Left hindlimb (tissue), 1 donor: ENCODE data around the gene CDC25A.
A peak's percentile ranks its signal among the peaks of the same experiment; 100 is the strongest.
"Not testable (repeated sequence)": the region's sequence is repeated elsewhere in the genome, so short reads cannot be mapped to it uniquely, and the experiment has no call there.

Experiments
- DNase-seq: peaks from one replicate; pipeline ENCODE4 v3.0.0-alpha.2; 2018

The CDC25A gene

GRCh38 chr3:48188266-48189201, at the start of gene CDC25A:
Gene CDC25A (minus strand): TSS chr3:48188417. CDS start chr3:48187947, 470 bp downstream.
- DNase-seq = peak; percentile 99

GRCh38 chr3:48236531-48236930, 48.3 kb upstream of the CDC25A start:
- no peak for DNase-seq

DNA sequence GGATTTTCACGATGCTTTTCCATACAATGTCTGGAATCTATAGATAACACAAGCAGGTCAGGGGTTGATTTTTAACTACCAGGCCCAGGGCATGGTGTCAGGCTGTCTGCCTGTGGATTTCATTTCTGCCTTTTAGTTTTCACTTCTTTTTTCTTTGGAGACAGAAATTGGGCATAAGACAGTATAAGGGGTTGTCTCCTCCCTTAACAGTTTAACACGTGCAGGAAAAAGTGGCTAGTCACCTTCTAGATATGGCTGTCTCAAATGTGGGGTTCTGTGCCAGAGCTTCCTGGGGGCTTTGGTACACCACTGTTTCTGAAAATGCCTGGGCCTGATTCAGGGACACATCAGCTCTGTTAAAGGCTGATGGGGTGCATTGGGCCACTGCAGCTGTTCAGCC, 45.3 kb upstream of the CDC25A start:
- DNase-seq = no peak

- peak; percentile 46 for DNase-seq
Observed at GRCh38 chr3:48232734-48233133, 44.5 kb upstream of the CDC25A start.

- DNase-seq = no peak
Observed at GRCh38 chr3:48232232-48232631, 44.0 kb upstream of the CDC25A start.

DNA sequence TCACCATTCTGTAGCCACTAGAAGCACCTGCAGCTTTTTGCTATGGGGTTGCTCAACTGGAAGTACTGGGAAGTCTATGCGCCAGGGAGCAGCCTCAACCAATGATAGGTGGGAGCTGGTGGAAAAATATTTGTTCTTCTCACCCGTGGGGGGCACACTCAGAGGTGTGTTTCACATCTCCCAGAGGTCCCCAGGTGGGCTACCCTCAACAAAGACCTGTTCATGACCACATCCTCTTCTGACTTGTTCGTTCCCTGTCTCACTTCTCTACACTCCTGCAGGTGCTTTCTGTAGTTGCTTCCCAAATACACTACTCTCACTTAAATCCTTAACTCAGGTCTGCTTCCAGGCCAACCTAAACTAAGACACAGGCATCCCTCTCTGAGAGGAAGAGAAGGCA, 38.7 kb upstream of the CDC25A start:
- DNase-seq = no peak

GRCh38 chr3:48225587-48225986, 37.4 kb upstream of the CDC25A start:
- no peak for DNase-seq

GRCh38 chr3:48222616-48223513, 34.6 kb upstream of the CDC25A start, which contains the start of gene CAMP:
Gene CAMP (plus strand): TSS chr3:48223495. CDS start chr3:48223512, 17 bp downstream.
- DNase-seq = no peak

DNA sequence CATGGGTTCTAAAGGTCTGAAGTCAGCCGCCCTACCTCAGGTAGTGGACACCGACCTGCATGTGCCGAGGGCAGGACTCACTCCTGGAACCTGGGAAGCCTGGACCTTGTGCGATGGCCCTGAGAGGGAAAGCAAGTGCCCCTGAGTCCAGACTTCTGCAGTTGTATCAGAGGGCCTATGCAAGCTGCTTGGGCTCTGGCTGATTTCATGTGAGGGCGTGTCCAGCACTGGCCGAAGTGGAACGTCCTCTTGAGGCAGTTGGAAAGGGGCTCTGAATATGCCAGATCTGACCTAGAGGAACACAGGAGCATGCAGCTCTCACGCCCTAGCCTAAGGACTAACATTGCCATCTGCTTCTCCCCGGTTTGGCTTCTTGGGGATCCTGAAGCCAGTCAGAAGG, 32.5 kb upstream of the CDC25A start:
- DNase-seq = no peak

GRCh38 chr3:48219543-48219942, 31.3 kb upstream of the CDC25A start:
- DNase-seq = no peak

- no peak for DNase-seq
Observed at GRCh38 chr3:48218537-48218936, 30.3 kb upstream of the CDC25A start.

GRCh38 chr3:48217449-48217848, 29.2 kb upstream of the CDC25A start:
- DNase-seq = no peak

GRCh38 chr3:48215876-48216275, 27.7 kb upstream of the CDC25A start:
- DNase-seq = no peak

DNA sequence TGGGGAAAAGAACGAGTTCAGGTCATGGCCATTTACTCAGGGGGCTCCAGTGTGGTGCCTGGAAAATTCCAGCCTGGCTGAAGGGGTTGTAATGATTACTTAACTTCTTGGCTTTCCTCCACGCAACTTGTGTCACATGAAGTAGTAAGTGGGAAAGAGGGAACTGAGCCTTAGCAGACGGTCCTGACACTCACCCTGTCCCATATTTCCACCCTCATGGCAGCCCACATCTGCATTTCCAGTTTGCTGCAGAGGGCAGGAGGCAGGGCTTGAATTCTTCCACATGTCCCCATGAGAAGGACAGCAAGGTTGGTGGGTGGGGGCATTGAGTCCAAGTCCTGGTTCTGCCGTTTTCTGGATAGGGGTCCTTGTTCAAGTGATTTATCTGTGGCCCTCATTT, 27.2 kb upstream of the CDC25A start:
- no peak for DNase-seq

- no peak for DNase-seq
Observed at GRCh38 chr3:48215019-48215418, 26.8 kb upstream of the CDC25A start.

GRCh38 chr3:48214225-48214624, 26.0 kb upstream of the CDC25A start:
- no peak for DNase-seq

GRCh38 chr3:48211776-48212175, 23.6 kb upstream of the CDC25A start:
- not testable (repeated sequence) for DNase-seq

DNA sequence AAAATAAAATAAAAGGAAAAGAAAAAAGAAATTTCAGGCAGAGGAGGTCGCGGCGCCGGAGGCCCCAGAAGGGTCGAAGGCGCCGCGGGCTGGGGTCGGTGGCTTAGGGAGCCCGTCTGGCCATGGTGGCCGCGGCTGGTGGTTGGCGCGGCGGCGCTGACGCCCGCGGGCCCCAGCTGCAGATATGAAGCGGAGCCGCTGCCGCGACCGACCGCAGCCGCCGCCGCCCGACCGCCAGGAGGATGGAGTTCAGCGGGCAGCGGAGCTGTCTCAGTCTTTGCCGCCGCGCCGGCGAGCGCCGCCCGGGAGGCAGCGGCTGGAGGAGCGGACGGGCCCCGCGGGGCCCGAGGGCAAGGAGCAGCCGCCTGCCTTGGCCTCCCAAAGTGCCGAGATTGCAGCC, 22.3 kb upstream of the CDC25A start:
- DNase-seq = not testable (repeated sequence)

DNA sequence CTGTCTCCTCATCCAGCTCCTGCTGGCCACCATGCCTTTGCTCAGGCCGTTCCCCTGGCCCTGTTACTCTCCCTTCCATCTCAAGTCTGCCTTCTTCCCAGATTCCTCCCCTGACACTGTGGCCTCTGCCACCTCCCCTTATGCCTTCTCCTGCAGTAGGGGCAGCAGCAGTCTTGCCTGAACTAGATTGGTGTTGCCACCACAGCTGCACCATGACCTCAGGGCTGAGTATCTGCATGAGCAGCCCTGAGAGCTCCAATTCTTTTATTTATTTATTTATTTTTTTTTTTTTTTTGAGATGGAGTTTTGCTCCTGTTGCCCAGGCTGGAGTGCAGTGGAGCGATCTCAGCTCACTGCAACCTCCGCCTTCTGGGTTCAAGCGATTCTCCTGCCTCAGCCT, 21.2 kb upstream of the CDC25A start:
- no peak for DNase-seq

DNA sequence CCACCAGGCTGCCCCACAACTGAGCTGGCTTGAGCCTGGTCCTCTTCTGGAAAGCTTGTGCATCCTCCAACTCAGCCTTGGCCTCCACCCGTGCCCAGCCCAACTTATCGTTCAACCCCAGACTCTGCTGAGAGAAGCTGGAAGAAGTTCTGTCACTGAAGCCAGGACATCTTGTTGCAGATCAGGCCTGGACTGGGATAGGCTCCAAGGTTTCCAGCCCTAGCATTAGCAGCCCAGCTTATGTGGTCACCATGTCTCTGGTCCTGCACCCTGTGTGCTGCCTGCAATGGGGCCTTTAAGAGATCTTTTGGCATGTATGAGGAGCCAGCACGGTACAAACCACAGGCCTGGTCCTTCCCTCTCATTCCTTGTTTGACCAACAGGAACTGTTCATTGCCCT, 19.9 kb upstream of the CDC25A start:
- DNase-seq = no peak

DNA sequence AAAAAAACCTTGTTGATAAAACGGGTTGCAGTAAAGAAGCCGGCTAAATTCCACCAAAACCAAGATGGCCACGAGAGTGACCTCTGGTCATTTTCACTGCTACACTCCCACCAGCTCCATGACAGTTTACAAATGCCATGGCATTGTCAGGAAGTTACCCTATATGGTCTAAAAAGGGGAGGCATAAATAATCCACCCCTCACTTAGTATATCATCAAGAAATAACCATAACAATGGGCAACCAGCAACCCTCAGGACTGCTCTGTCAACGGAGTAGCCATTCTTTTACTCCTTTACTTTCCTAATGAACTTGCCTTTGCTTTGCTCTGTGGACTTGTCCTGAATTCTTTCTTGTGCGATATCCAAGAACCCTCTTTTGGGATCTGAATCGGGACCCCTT, 14.4 kb upstream of the CDC25A start:
- no peak for DNase-seq

DNA sequence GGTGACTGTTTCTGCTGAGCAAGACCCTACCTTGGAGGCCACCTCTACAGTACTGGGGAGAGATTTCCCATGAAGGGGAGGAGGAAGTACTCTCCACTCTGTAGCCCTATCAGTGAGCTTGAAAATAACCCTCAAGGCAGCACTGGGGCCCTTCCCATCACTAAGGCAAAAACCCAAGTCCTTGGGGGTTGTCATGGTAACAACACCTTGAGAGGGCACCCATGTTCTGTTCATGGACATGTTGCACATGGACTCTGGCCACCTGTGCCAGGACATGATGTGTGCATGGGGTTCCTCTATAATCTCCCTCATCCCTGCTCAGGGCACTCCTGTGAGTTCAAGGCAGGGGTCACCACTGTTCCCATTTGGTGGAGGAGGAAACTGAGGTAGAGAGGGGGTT, 10.9 kb upstream of the CDC25A start:
- no peak for DNase-seq

- no peak for DNase-seq
Observed at GRCh38 chr3:48196611-48197010, 8.4 kb upstream of the CDC25A start.
